Testis (tissue), 3 donors: ENCODE data around the gene SERPINB6. TPM values are rescaled to one million over a fixed set of nuclear protein-coding genes. Genes with fewer than 3 reads are reported as not detected.

ENCODE experiments used
- DNase-seq: peaks from one replicate; pipeline ENCODE4 v3.0.0-alpha.2; 2019
- H3K27ac ChIP-seq, 2 donors: fragments of 200-600 bp; sonication (generic); one replicate each; pipeline ENCODE4 v1.5.1; 2019
- H3K27me3 ChIP-seq: fragments of 200-600 bp; sonication (generic); one replicate; pipeline ENCODE4 v1.5.1; 2019
- H3K36me3 ChIP-seq: fragments of 200-600 bp; sonication (generic); one replicate; pipeline ENCODE4 v1.5.1; 2017; ENCODE audit warnings: low read depth; ENCODE audit errors: missing control alignments
- H3K4me1 ChIP-seq: fragments of 200-600 bp; sonication (generic); one replicate; pipeline ENCODE4 v1.5.1; 2019
- H3K4me3 ChIP-seq, 2 donors: fragments of 200-600 bp; sonication (generic); one replicate each; pipeline ENCODE4 v1.5.1; 2017 to 2019
- H3K9me3 ChIP-seq: fragments of 200-600 bp; sonication (generic); one replicate; pipeline ENCODE4 v1.5.1; 2017
- CTCF ChIP-seq, 3 experiments: fragments of 450-650 bp in 2 of 3; fragments of 200-600 bp in 1 of 3; sonication (generic) in 1 of 3; IDR thresholded peaks; one replicate each; pipeline ENCODE4 v1.5.1; 2016 to 2019; ENCODE audit warnings: antibody characterized with exemption in 3 of 3, mild to moderate bottlenecking in 2 of 3, moderate library complexity in 1 of 3
- POLR2A ChIP-seq: fragments of 450-650 bp; IDR thresholded peaks from one replicate; pipeline ENCODE4 v1.6.1; 2017; ENCODE audit warnings: antibody characterized with exemption, mild to moderate bottlenecking, moderate library complexity
- WGBS, 2 donors: methylation state at CpG; one replicate each; pipeline ENCODE4 v1.1.5; 2018; 5-methylcytosine and 5-hydroxymethylcytosine counted together
- intact Hi-C: fragments of 100-400 bp; cut with DNase I; formaldehyde crosslinking; loops from one replicate; pipeline ENCODE4 v1.15.1; 2023; ENCODE audit warnings: low total_unique reads
- polyA plus RNA-seq: library from polyadenylated mRNA; stranded (reverse); fragments of 350-450 nt; fragmentation: Illumina TruSeq; extraction: RNeasy Lipid Tissue Mini Kit (QIAGEN cat#74804); gene quantifications from one replicate; pipeline ENCODE4 v1.2.3, GENCODE V29; 2014; ENCODE audit warnings: low read depth, low replicate concordance; ENCODE audit not compliant: insufficient read depth
- total RNA-seq, 2 donors: library from RNA; depleted of rRNA; stranded (reverse); fragments of >200 nt; gene quantifications; one replicate each; pipeline ENCODE4 v1.2.3, GENCODE V29; 2016

SERPINB6 gene
- total and polyA plus RNA-seq, 3 donors from 2014 or later: 203 to 348 (median 281) TPM

- no peaks in the 10 kb centered on the region for H3K36me3 ChIP-seq
- 88 to 92% methylated on average over 30 of the region's 30 CpGs for WGBS, 2 donors
- no peak overlapping the region for H3K4me3 ChIP-seq
- no peaks in the 10 kb centered on the region for H3K9me3 ChIP-seq
- intact Hi-C loops: no loop called here
- H3K27me3 ChIP-seq: no peaks in the 10 kb centered on the region
- H3K4me1 ChIP-seq: peaks cover 6% of the 10 kb centered on the region
- no peak overlapping the region for H3K27ac ChIP-seq
- TF ChIP-seq POLR2A (no peak), CTCF (IDR thresholded peaks at IDR 0.05) (no peak)
- peak; percentile 12 for DNase-seq
Observed at GRCh38 chr6:2948228-2949025, 22.9 kb downstream of the SERPINB6 start.

- intact Hi-C loops: no loop called here
- Histone ChIP-seq H3K36me3 (no peaks in the 10 kb centered on the region), H3K27me3 (no peaks in the 10 kb centered on the region), H3K4me3 (no peak overlapping the region), H3K9me3 (no peaks in the 10 kb centered on the region), H3K4me1 (peaks cover 6% of the 10 kb centered on the region), H3K27ac (no peak overlapping the region)
- WGBS, 2 donors: 88 to 94% methylated on average over 7 of the region's 7 CpGs
- TF ChIP-seq POLR2A: no peak
- TF ChIP-seq CTCF (IDR thresholded peaks at IDR 0.05): no peak
- no peak for DNase-seq
Observed at GRCh38 chr6:2947445-2947844, 23.9 kb downstream of the SERPINB6 start.

- intact Hi-C loops: no loop called here
- peak; percentile 8 for DNase-seq
- WGBS, 2 donors: 93 to 94% methylated on average over 8 of the region's 8 CpGs
- Histone ChIP-seq H3K4me3 (no peak overlapping the region), H3K27ac (no peak overlapping the region), H3K4me1 (peaks cover 6% of the 10 kb centered on the region), H3K27me3 (no peaks in the 10 kb centered on the region), H3K36me3 (no peaks in the 10 kb centered on the region), H3K9me3 (no peaks in the 10 kb centered on the region)
- no peak for TF ChIP-seq CTCF (IDR thresholded peaks at IDR 0.05)
- TF ChIP-seq POLR2A: no peak
Observed at GRCh38 chr6:2945153-2945452, 26.3 kb downstream of the SERPINB6 start.

GRCh38 chr6:2944405-2945152 lies 26.8 kb downstream of the SERPINB6 start:
- TF ChIP-seq POLR2A: no peak
- Histone ChIP-seq H3K36me3 (no peaks in the 10 kb centered on the region), H3K9me3 (no peaks in the 10 kb centered on the region), H3K27me3 (no peaks in the 10 kb centered on the region), H3K4me1 (peaks cover 6% of the 10 kb centered on the region), H3K27ac (no peak overlapping the region), H3K4me3 (no peak overlapping the region)
- 79 to 86% methylated on average over 7 of the region's 7 CpGs for WGBS, 2 donors
- no peak for DNase-seq
- intact Hi-C loops: no loop called here

GRCh38 chr6:2943564-2943955 lies 27.8 kb downstream of the SERPINB6 start:
- no peak for TF ChIP-seq POLR2A
- TF ChIP-seq CTCF (IDR thresholded peaks at IDR 0.05): no peak
- intact Hi-C loops: no loop called here
- no peak overlapping the region for H3K4me3 ChIP-seq
- peak; percentile 9 for DNase-seq
- H3K27ac ChIP-seq: peak overlapping the region in 1 of 2 donors; percentile 30
- H3K36me3 ChIP-seq: no peaks in the 10 kb centered on the region
- WGBS, 2 donors: 91 to 93% methylated on average over 5 of the region's 5 CpGs
- no peaks in the 10 kb centered on the region for H3K27me3 ChIP-seq
- H3K4me1 ChIP-seq: no peaks in the 10 kb centered on the region
- H3K9me3 ChIP-seq: no peaks in the 10 kb centered on the region
